Liver (tissue), 9 donors: ENCODE results near the gene LPP. TPM values are rescaled to one million over a fixed set of nuclear protein-coding genes. Genes with fewer than 3 reads are reported as not detected.

ENCODE experiments used
- DNase-seq: peaks from one replicate; pipeline ENCODE4 v3.0.0-alpha.2; 2017; ENCODE audit warnings: low spot score
- H3K27ac ChIP-seq, 2 donors: one replicate each; pipeline ENCODE4 v1.7.0; 2013; ENCODE audit warnings: inconsistent platforms in 2 of 2, low read length in 2 of 2, control low read depth in 1 of 2, low read depth in 1 of 2, mild to moderate bottlenecking in 1 of 2
- H3K27me3 ChIP-seq, 4 donors: one replicate each; pipeline versions ENCODE4 v1.6.1 to v1.7.0; 2013; ENCODE audit warnings: low read length in 3 of 4, inconsistent platforms in 1 of 4, mild to moderate bottlenecking in 1 of 4, moderate library complexity in 1 of 4; ENCODE audit not compliant: control insufficient read depth in 4 of 4, insufficient read depth in 4 of 4
- H3K36me3 ChIP-seq, 4 donors: one replicate each; pipeline versions ENCODE4 v1.6.1 to v1.7.0; 2013; ENCODE audit warnings: low read length in 3 of 4, mild to moderate bottlenecking in 3 of 4, low read depth in 1 of 4, moderate library complexity in 1 of 4; ENCODE audit not compliant: control insufficient read depth in 4 of 4, insufficient read depth in 3 of 4
- H3K4me1 ChIP-seq, 4 donors: one replicate each; pipeline versions ENCODE4 v1.6.1 to v1.7.0; 2013; ENCODE audit warnings: low read length in 3 of 4, mild to moderate bottlenecking in 3 of 4, moderate library complexity in 1 of 4; ENCODE audit not compliant: control insufficient read depth in 4 of 4, insufficient read depth in 4 of 4
- H3K4me3 ChIP-seq, 3 donors: one replicate each; pipeline versions ENCODE4 v1.6.1 to v1.7.0; 2013; ENCODE audit warnings: low read length in 3 of 3, control low read depth in 1 of 3, low read depth in 1 of 3, mild to moderate bottlenecking in 1 of 3
- H3K9ac ChIP-seq, 2 donors: one replicate each; pipeline ENCODE4 v1.7.0; 2013; ENCODE audit warnings: low read length in 2 of 2, mild to moderate bottlenecking in 2 of 2, moderate library complexity in 2 of 2, control low read depth in 1 of 2, low read depth in 1 of 2
- H3K9me3 ChIP-seq, 4 donors: one replicate each; pipeline versions ENCODE4 v1.6.1 to v1.7.0; 2013; ENCODE audit warnings: low read length in 3 of 4; ENCODE audit not compliant: control insufficient read depth in 4 of 4
- ATF3 ChIP-seq: IDR thresholded peaks from 2 replicates; pipeline ENCODE4 v1.6.1; 2016; ENCODE audit warnings: antibody characterized with exemption
- CTCF ChIP-seq: fragments of 150-350 bp; IDR thresholded peaks from 2 replicates; pipeline ENCODE4 v1.5.1; 2017; ENCODE audit warnings: improper control_type of control experiment, low read depth, low read length; ENCODE audit not compliant: missing input control
- EGR1 ChIP-seq, 2 donors: IDR thresholded peaks; 2 replicates each; pipeline ENCODE4 v1.6.1; 2016 to 2018; ENCODE audit warnings: antibody characterized with exemption in 2 of 2, low read depth in 2 of 2
- GABPA ChIP-seq, 2 donors: IDR thresholded peaks in 1 of 2; conservative IDR thresholded peaks in 1 of 2; 2 replicates each; pipeline ENCODE4 v1.6.1; 2016; ENCODE audit warnings: antibody characterized with exemption in 2 of 2, mild to moderate bottlenecking in 1 of 2, moderate library complexity in 1 of 2
- HNF4A ChIP-seq, 2 donors: conservative IDR thresholded peaks; 2 replicates each; pipeline ENCODE4 v1.6.1; 2016; ENCODE audit warnings: antibody characterized with exemption in 2 of 2, mild to moderate bottlenecking in 2 of 2
- HNF4G ChIP-seq: IDR thresholded peaks from 2 replicates; pipeline ENCODE4 v1.6.1; 2016; ENCODE audit warnings: antibody characterized with exemption
- JUND ChIP-seq, 2 donors: IDR thresholded peaks; 2 replicates each; pipeline ENCODE4 v1.6.1; 2016; ENCODE audit warnings: antibody characterized with exemption in 2 of 2
- MAX ChIP-seq: IDR thresholded peaks from 2 replicates; pipeline ENCODE4 v1.6.1; 2016; ENCODE audit warnings: antibody characterized with exemption
- NR2F2 ChIP-seq: IDR thresholded peaks from 2 replicates; pipeline ENCODE4 v1.6.1; 2016; ENCODE audit warnings: antibody characterized with exemption
- REST ChIP-seq: IDR thresholded peaks from 2 replicates; pipeline ENCODE4 v1.6.1; 2016; ENCODE audit warnings: antibody characterized with exemption, mild to moderate bottlenecking
- RXRA ChIP-seq, 2 donors: IDR thresholded peaks; 2 replicates each; pipeline ENCODE4 v1.6.1; 2017 to 2018; ENCODE audit warnings: antibody characterized with exemption in 2 of 2, mild to moderate bottlenecking in 1 of 2
- SP1 ChIP-seq: IDR thresholded peaks from 2 replicates; pipeline ENCODE4 v1.6.1; 2018; ENCODE audit warnings: antibody characterized with exemption, mild to moderate bottlenecking
- TAF1 ChIP-seq: conservative IDR thresholded peaks from 2 replicates; pipeline ENCODE4 v1.6.1; 2016; ENCODE audit warnings: antibody characterized with exemption, mild to moderate bottlenecking
- YY1 ChIP-seq: IDR thresholded peaks from 2 replicates; pipeline ENCODE4 v1.6.1; 2016; ENCODE audit warnings: antibody characterized with exemption, mild to moderate bottlenecking
- ZBTB33 ChIP-seq: IDR thresholded peaks from 2 replicates; pipeline ENCODE4 v1.6.1; 2016; ENCODE audit warnings: antibody characterized with exemption
- WGBS: extraction: QIAGEN DNeasy Blood & Tissue Kit; methylation state at CpG from one replicate; pipeline ENCODE4 v1.1.7; 2013; 5-methylcytosine and 5-hydroxymethylcytosine counted together
- polyA plus RNA-seq, 2 donors: library from polyadenylated mRNA; stranded (reverse) in 1 of 2; unstranded in 1 of 2; fragments of 200-250 nt in 1 of 2; fragments of >200 nt in 1 of 2; fragmentation: Nextera tagmentation in 1 of 2; extraction: Ambion mirVana in 1 of 2; gene quantifications; one replicate each; pipeline versions ENCODE4 v1.2.1 to v1.2.3, GENCODE V29; 2013 to 2015
- total RNA-seq, 2 donors: library from RNA; depleted of rRNA; stranded (reverse); fragments of >200 nt; gene quantifications; one replicate each; pipeline ENCODE4 v1.2.3, GENCODE V29; 2014
- donor health status: healthy.
- donor health status: healthy.
- donor health status: healthy.
- donor health status: healthy.
- donor health status: healthy.

Gene LPP
- total and polyA plus RNA-seq, 4 donors, result 3.3 to 53.7 (median 28.2) TPM

GRCh38 chr3:188133219-188133618 lies 20.7 kb upstream of the LPP start (continued):
- TF ChIP-seq ATF3 (no peak), JUND (IDR thresholded peaks at IDR 0.05) (no peak), TAF1 (no peak)

- no peak for DNase-seq
- no peak for TF ChIP-seq ZBTB33
- TF ChIP-seq EGR1 (IDR thresholded peaks at IDR 0.05; ENCODE audit: low read depth in 2 of 2), result no peak
- TF ChIP-seq YY1, result no peak
- no peak for TF ChIP-seq MAX
- no peak for TF ChIP-seq GABPA (IDR thresholded peaks at IDR 0.05 in 1 of 2, conservative IDR thresholded peaks at IDR 0.05 in 1 of 2)
- TF ChIP-seq HNF4G, result no peak
- TF ChIP-seq NR2F2, result no peak
- no peak for TF ChIP-seq SP1
- no peak for TF ChIP-seq CTCF
- no peak for TF ChIP-seq ATF3
- no peak for TF ChIP-seq HNF4A (conservative IDR thresholded peaks at IDR 0.05)
- no peak for TF ChIP-seq REST
- no peak for TF ChIP-seq JUND (IDR thresholded peaks at IDR 0.05)
- TF ChIP-seq RXRA (IDR thresholded peaks at IDR 0.05), result no peak
- Histone ChIP-seq H3K36me3 (no peaks in the 10 kb centered on the region), H3K27ac (no peak overlapping the region), H3K9ac (no peak overlapping the region), H3K4me1 (no peaks in the 10 kb centered on the region), H3K4me3 (no peak overlapping the region), H3K27me3 (no peaks in the 10 kb centered on the region), H3K9me3 (no peaks in the 10 kb centered on the region)
- 96% methylated on average over 6 of the region's 6 CpGs for WGBS
Measured at GRCh38 chr3:188133646-188134045, 20.3 kb upstream of the LPP start.
